Mucosa of gallbladder (tissue), 1 donor: ENCODE results near the gene GP1BB. TPM values are rescaled to one million over a fixed set of nuclear protein-coding genes. Genes with fewer than 3 reads are reported as not detected.

Source experiments
- DNase-seq: peaks from one replicate; pipeline ENCODE4 v3.0.0-alpha.2; 2020; ENCODE audit warnings: low spot score
- total RNA-seq: library from RNA; stranded (reverse); gene quantifications from one replicate; pipeline ENCODE4 v1.2.1, GENCODE V29; 2021
- donor health status: DM: no; HTN: no; CAD: no.

Gene GP1BB
- total RNA-seq, 1 donor from 2014 or later = 5.4 TPM

DNA sequence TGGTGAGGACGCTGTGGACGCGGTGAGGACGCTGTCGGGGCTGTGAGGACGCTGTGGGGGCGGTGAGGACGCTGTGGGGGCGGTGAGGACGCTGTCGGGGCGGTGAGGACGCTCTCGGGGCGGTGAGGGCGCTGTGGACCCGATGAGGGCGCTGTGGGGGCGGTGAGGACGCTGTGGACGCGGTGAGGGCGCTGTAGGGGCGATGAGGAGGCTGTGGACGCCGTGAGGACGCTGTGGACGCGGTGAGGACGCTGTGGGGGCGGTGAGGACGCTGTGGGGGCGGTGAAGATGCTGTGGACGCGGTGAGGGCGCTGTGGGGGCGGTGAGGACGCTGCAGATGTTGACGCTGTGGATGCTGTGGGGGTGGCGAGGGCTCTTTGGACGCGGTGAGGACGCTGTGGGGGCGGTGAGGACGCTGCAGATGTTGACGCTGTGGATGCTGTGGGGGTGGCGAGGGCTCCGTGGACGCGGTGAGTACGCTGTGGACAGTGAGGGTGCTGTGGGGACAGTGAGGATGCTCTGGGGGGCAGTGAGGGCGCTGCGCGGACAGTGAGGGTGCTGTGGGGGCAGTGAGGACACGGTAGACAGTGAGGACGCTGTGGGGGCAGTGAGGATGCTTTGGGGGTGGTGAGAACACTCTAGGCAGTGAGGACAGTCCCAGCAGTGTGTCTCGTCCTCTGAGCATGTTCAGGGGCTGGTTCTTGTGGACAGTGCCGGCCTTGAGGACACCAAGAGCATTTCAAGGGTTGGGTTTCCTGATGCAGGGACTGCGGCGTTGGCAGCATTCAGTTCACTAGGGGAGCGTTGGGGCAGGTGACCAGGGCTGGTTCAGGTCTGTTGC, 4.2 kb downstream of the GP1BB start:
- DNase-seq = no peak

DNA sequence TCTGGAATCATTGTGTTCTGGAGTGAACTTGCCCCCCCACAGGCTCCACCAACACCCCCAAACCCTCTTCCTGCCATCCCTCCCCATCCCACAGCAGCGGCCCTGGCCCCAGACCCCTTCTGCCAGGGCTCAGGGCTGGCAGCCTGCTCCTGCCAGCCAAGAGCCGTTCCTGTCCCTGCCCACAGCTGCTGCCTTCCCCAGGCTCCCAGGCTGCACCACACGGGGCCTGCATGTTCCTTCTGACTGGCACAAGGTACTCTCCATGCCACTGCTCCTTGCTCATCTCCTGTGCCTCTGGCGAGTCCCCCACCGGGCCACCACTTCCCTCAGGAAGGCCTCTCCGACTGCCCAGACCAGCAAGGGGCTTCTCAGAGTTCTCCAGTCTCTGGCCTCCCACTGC, 4.9 kb downstream of the GP1BB start:
- no peak for DNase-seq

DNA sequence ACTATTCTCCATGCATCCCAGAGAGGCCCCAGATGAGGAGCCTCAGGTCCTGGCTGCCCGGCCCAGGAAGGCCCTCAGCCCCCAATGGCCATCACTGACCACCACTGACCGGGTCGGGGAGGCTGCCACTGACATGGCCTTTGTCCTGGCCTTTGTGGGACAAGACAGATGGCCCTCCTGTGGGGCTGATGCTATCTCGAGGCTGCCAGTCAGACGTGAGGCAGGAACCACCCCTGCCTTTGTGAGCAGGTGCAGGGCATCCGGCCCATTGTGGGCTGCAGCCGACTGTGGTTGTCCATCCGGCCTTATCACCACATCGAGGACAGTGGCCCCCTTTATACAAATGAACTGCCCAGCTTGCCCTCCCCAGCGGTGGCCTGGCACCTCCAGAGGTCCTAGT, 5.5 kb downstream of the GP1BB start:
- DNase-seq = no peak

DNA sequence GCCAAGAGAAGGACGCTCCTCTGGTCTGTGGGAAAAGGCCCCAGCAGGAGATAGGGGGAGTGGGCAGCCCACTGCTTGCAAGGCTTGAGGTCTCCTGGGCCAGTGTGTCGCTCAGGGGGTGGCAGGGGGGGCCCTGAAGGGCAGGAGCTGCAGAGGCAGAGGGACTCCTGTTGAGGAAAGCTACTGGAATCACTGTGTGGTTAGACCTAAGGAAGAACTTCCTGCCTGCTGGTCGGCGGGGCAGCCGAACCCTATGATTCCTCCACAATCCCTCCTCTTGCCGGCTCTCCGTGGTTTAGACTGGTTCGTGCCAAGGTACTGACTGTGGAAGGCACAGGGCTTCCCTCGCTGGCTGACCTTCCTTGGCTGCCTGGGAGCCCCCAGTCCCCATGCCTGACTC, 6.2 kb downstream of the GP1BB start:
- DNase-seq = no peak

DNA sequence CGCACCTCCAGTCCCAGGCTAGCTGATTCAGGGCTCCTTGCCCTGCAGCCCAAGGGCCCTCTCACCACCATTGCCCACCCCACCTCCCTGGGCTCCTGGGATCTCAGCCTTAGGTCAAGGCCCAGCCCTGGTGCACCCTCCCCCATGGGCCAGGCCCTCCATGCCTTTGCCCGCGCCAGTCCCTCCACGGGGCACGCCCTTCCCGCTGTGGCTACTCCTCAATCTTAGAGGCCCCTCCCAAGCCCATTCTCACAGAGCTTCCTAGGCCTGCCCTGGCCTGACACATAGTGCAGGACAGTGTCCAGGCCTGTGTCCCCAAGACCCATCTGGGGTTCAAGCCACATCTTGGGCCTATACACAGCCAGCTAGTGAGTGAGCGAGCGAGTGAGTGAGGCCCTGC, 6.9 kb downstream of the GP1BB start:
- no peak for DNase-seq

DNA sequence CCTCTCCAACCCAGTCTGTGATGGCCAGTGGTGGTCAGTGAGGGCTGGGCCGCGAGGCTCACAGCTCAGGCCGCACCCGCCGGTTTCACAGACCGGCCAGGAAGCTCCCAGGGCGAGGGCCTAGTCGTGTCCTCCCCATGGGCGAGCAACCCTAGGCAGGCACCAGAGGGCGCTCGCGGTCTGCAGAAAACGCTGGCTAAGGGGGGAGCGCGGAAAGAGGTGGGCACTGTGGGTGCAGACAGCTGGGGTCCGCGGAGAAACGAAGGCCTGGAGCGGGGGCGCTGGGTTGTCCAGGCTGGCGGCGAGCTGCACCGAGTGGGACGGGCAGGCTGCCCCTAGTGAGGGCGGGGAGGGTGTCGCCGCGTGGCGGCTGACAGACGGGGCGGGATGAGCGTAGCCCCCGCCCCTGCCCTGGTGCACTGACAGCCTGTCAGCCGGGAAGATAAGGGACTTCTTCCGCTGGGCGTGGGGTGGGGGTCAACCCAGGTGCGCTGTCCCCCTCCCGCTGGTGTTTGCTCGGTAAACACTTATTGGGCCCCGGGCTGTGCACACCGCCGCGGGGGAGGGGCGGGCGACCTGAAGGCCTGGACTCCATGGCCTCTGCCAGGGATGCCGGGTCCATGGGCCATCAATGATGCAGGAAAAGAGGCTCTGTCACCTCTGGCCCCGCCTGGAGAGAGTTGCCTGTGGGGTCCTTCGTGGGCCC, 7.5 kb downstream of the GP1BB start:
- peak; percentile 81 for DNase-seq

DNA sequence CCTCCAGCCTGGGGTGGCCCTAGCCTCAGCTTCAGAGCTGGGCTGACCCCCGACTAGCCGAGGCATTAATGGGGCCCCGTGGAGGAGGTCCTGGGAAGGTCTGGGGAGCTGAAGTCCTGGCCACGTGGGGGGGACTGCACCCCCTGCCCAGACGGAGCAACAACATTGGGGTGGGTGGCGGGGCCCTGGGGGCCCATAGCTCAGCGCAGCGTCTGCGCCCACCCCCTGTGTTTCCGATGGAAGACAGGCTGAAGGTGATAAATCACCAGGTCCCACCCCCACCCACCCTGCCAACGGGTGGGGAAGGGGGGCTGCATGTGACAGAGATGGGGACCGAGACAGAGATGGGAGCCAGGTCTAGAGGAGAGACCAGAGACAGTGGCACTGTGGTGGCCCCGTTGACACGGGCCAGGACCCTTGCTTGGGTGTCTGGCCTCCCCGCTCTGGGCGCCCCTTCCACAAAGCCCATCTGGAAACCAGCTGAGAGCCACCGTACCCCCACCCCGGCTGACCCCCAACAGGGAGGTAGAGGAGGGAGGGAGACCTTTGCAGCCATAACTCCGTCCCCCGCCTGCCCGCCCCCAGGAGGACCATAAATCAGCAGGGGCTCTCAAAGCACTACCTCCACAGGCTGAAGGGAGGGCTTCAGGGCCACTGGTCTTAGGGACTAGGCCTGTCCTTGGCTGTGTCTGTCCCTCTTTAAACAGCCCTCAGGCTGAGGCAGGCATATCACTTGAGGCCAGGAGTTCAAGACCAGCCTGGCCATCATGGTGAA, 8.2 kb downstream of the GP1BB start:
- DNase-seq = no peak

DNA sequence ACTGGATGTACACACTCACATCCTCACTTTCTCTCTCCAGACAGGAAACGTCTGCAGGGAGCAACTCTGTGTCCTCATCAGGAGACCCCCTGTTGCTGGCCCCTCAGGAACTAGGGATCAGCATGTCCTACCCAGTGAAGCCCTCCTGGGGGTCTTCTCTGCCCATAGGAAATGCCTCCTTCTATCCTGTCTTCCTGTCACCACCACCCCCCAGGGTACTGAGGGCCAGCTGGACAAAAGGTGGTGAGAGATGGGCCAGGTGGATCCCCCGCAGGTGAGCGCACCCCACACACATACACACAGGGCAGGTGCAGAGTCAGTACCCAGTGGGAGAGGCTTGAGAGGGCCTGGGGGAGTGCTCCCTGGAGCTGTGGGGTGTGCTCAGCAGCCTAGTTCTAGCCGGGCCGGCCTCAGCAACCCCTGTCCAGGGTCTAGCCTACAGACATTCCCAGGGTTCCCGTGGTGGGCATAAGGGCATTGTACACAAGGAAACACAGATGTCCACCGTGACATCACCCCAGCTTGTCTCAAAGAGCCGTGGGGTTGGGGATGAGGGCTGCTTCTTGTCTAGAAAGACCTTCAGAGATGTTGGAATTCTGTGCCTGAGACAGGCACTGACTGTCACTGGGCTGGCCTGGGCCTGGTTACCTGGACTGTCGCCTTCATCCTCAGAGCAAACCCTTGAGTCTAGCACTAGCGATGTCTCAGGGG, 9.2 kb downstream of the GP1BB start:
- no peak for DNase-seq

DNA sequence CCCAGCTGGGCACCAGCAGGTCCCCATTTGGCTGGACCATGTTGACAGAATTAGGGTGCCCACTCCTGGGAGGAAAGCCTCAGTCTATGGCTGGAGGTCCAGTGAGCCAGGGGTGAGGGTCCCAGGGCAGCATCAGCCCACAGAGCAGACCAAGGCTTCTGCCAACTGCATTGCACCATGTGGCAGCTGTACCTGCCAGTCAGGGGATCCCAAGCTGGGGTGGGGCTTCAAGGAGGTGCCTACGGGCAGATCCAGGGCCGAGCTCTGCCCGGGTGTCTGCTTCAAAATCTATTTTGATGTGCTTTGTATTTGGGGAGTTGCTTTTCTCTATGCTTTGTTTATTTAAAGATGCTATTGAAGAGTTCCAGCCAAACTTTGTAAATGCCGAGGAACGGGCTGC, 10.4 kb downstream of the GP1BB start:
- no peak for DNase-seq

DNA sequence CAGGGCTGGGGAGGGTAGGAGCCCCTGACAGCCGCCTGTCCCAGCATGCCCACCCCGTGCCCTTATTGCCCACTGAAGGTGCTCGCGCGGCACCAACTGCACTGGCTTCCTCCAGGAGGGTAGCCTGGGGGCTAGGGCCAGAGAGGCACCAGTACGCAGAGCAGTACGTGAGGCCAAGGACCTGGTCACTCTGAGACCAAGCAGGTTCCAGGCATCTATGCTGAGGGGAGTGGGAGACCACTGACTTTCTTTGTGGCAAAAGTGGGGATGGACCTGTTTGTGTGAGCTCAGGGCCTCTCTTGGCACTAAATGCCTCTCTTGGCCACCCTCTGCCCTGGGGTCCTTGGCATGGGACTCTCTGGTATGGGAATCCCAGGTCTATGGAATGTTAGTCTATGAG, 10.8 kb downstream of the GP1BB start:
- DNase-seq = no peak

DNA sequence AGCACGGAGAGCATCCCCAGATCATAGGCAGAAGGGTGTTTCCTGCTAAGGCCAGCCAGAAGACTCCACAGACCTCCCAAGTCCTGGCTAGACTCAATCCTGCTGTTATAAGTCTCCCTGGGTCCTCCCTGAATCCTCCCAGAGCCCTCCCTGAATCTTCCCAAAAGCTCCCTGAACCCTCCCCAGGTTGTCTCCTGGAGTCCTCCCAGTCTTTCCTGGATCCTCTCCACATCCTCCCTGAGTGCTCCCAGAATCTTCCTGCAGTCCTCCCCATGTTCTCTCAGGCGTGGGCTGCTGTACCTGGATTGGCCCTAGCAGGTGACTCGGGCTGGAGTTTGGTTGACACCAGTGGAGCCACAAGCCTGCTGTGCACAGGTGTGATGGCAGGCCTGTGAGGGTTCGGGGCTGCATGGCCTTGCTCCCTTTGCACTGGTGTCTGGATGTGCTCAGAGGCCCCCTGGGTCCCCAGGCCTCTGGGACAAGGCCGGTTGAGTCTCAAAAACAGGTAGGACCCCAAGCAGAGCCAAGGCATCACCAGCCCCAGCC, 11.6 kb downstream of the GP1BB start:
- no peak for DNase-seq

DNA sequence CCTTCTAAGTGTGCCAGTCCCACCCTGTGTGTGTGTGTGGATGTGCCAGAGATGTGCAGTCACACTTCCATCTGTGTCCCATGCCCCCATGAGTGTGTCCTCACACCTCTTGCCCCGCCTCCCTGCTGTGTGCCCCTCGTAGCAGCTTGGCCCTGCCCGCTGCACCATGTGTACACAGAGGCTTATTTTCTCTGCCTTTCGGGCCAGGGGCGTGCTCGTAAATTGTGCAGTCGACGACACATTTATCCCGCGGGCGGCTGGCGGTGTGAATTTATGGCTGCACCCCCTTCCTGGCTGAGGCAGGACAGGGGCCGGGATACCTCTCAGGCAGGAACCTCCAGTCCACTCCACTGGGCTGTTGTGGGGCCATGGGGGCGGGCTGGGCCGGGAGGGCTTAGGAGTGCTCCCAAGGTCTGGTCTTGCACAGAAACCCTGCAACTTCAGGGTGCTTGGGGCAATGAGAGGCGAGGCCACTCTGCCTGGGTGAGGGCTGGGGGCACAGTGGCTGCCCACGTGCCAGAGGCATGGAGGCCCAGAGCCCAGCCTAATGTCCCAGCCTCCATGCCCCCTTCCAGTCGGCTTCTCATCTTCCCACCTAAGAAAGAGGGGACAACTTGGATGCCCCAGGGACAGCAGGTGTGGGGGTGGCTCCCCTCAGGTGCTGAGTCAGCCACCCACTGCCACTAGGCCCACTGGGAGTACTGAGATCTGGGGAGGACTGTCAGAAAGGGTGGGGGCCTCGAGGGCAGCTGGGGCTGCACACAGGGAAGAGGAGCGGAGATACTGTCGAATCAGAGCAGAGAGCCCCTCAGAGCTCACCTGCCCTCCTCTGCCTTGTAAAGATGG, 12.5 kb downstream of the GP1BB start:
- no peak for DNase-seq

DNA sequence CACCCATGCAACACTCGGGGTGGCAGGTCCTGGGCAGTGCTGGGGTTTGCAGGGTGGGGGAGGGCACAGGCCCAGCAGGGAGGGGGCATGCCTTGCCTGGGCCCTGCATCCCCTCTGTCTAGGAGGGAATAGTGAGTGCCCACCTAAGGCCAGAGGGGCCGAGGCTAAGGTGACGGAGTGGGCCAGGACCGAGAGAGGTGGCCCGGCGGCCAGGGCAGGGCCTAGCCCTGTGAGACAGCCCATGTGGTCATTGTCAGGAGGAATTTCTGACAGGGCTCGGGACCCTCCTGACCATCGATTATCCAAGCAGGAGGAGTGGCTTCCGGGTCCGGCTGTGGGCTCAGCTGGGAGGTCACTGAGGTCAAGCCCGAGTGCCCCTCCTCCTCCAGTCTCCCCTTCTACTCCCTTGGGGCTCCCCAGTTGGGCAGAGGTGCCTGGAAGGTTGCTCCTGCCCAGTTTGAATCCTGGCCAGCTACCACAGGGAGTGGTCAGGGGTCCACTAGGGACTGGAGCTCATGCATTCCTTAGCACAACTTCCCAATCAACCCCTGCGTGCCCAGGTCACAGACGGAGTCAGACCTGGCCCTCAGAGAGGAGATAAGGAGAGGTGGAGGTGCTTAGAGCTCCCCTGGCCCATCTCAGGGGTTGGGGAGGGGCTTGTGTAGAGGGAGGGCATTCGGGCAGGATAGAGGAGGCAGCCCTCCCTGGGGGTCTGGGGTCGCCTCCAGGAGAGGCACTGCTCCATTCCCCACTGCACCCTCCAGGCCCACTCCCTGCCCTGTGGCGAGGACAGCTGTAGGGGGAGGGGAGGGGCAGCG, 14.7 kb downstream of the GP1BB start:
- DNase-seq = no peak

DNA sequence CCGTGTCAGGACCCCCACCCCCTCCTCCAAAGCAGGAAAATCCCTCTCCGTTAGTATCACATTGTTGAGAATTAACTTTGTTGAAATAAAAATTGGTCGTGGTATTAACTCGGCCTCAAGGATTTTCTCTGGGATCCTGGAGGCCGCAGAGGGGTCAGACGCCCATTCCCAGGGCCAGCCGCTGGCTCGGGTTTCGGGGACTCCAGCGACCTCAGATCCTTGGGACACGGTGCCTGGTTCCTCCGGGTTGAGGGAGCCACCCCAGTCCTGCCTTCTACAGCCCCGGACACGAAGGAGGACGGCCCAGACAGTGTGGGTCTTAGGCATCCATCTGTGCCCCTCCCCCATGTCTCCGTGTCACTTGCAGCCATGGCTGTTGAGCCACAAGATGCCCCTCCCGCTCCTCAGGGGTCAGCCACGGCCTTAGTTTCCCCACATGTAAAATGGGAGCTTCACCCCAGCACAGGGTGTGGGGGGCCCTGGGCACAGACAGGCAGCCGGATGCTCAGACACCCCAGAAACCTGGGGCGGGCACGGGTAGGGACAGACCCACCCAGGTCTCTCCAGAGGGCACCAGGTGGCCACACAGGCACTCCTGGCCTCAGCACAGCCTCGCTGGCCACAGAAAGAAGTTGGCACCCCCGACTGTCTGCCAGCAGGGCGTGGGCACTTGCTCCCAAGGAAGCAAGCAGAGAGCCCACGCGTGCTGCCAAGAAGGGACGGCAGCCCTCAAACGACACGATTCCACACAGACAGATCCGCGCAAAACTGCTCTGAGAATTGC, 15.5 kb downstream of the GP1BB start:
- no peak for DNase-seq

DNA sequence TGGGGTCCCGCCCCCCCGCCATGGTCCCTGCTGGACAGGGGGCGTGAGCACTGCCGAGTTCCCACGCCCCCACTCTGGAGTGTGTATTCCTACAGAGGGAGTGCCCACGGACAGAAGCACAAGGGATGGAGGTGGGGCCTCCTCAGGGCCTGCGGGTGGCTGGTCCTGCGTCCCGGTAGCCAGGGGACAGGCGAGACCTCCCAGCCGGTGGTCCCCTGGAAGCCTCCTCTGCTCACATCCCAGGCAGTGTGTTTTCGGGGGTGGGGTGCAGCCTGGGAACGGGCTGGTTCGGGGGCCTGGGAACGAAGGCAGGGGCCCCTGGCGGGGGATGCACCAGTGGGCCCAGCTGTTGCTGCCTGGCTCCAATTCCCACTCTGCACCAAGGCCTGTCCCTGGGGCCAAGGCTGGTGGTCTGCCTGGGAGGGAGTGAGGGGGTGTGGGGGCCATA, 16.1 kb downstream of the GP1BB start:
- no peak for DNase-seq

DNA sequence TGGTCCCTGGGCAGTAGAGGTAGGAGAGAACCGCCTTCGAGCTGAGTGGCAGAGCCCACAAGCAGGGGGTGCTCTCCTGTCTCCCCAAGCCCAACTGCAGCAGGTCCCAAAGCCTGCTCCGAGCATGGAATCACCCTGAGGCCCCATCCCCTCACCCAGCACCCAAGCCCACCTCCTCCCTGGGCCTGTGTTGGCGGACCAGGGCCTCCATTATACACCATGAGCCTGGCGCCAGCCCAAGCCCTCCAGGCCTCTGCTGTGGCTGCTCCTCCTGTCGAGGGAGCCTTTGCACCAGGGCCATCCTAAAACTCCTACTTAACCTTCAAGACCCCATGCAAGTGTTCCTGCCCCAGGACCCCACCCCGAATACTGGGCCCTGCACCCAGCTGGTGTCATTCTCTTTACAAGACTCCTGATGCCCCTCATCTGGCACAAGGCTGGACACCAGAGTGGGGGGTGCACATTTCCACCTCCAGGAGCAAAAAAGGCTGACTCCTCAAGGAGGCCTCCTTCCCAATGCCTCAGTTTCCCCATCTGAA, 16.6 kb downstream of the GP1BB start:
- no peak for DNase-seq

DNA sequence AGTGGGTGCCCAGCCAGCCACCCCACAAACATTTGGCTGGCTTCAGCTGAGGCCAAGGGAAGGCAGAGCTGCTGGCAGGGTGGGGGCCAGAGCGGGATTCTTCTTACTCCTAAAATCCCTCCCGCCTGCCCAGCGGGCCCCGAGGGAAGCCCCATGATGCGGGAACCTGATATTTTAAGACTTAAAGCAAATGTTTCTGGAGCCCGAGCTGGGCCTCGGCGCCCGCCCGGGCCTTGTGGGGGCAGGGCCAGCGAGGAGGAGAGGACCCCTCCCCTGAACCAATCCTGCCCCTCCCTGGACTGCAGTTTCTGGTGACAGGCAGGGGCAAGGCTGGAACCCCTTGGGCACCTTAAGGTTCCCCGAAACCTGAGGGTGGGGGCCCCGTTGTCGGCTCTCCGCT, 17.2 kb downstream of the GP1BB start:
- DNase-seq = no peak

DNA sequence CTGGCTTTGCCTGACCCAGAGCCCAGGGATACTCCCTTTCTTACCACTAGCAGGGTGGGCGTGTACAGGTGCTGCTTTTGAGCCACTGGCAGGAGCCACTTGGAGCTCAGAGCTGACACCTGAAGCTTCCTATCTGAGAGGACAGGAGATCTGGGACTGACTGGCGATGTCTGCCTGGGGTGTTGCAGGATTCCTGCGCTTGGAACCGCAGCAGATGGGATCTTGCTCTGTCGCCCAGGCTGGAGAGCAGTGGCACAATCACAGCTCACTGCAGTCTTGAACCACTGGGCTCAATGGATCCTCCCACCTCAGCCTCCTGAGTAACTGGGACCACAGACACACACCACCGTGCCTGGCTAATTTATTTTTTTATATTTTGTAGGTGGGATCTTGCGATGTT, 17.7 kb downstream of the GP1BB start:
- no peak for DNase-seq
